Activated T-cell treated with anti-CD3 and anti-CD28 coated beads for 1 hour (primary cell): ENCODE results near the gene INTS6.

Experiments
- DNase-seq: peaks from one replicate; pipeline ENCODE4 v3.0.0-alpha.2; 2020; ENCODE audit warnings: low read depth

The INTS6 gene

GRCh38 chr13:51405176-51405575 is 47.7 kb downstream of the INTS6 start:
- no peak for DNase-seq

- DNase-seq = no peak
Observed at GRCh38 chr13:51397262-51397941, 55.4 kb downstream of the INTS6 start.

- DNase-seq = no peak
Observed at GRCh38 chr13:51396352-51396751, 56.5 kb downstream of the INTS6 start.

GRCh38 chr13:51394724-51395123 is 58.1 kb downstream of the INTS6 start:
- DNase-seq = no peak

- DNase-seq = no peak
Observed at GRCh38 chr13:51385114-51385513, 67.7 kb downstream of the INTS6 start.

- no peak for DNase-seq
Observed at GRCh38 chr13:51380269-51380668, 72.6 kb downstream of the INTS6 start.

- no peak for DNase-seq
Observed at GRCh38 chr13:51373451-51373850, 79.4 kb downstream of the INTS6 start.

- DNase-seq = no peak
Observed at GRCh38 chr13:51371768-51372399, 81.0 kb downstream of the INTS6 start.

GRCh38 chr13:51370811-51371210 is 82.0 kb downstream of the INTS6 start:
- DNase-seq = no peak

GRCh38 chr13:51370116-51370515 is 82.7 kb downstream of the INTS6 start:
- DNase-seq = no peak

- no peak for DNase-seq
Observed at GRCh38 chr13:51364404-51365008, 88.3 kb downstream of the INTS6 start.

- no peak for DNase-seq
Observed at GRCh38 chr13:51363625-51364024, 89.2 kb downstream of the INTS6 start.

GRCh38 chr13:51361106-51361505 is 91.7 kb downstream of the INTS6 start:
- DNase-seq = no peak

- DNase-seq = no peak
Observed at GRCh38 chr13:51360489-51360888, 92.3 kb downstream of the INTS6 start.

- DNase-seq = no peak
Observed at GRCh38 chr13:51359352-51359751, 93.5 kb downstream of the INTS6 start.

GRCh38 chr13:51357928-51358595 is 94.8 kb downstream of the INTS6 start:
- DNase-seq = no peak

GRCh38 chr13:51355217-51355616 is 97.6 kb downstream of the INTS6 start:
- no peak for DNase-seq

- no peak for DNase-seq
Observed at GRCh38 chr13:51349016-51349415, 103.8 kb downstream of the INTS6 start.

GRCh38 chr13:51348069-51348967 is 104.5 kb downstream of the INTS6 start:
- no peak for DNase-seq

GRCh38 chr13:51347099-51347498 is 105.7 kb downstream of the INTS6 start:
- no peak for DNase-seq

GRCh38 chr13:51346397-51346796 is 106.4 kb downstream of the INTS6 start:
- DNase-seq = no peak

GRCh38 chr13:51343475-51343874 is 109.4 kb downstream of the INTS6 start:
- no peak for DNase-seq
